Measurements from ENCODE around the gene MAPK8.

GRCh38 chr10:48475943-48476278 is 169.4 kb downstream of the MAPK8 start:
- no peak for TF ChIP-seq CTCF (conservative IDR thresholded peaks at IDR 0.05; ENCODE audit: low read depth, low read length)
- TF ChIP-seq CEBPB (IDR thresholded peaks at IDR 0.05; ENCODE audit: low read depth, low read length) = no peak
- TF ChIP-seq MXI1 (IDR thresholded peaks at IDR 0.05; ENCODE audit: borderline replicate concordance, low read depth, low read length) = no peak
- no peak for TF ChIP-seq CHD1 (IDR thresholded peaks at IDR 0.05; ENCODE audit: low read depth, low read length)
- TF ChIP-seq POLR2A (IDR thresholded peaks at IDR 0.05; ENCODE audit: low read depth, low read length) = no peak
- no peak for TF ChIP-seq BHLHE40 (IDR thresholded peaks at IDR 0.05; ENCODE audit: low read depth, low read length)
- TF ChIP-seq RAD21 (IDR thresholded peaks at IDR 0.05; ENCODE audit: low read length) = no peak

All from IMR-90 (cell line).